NCI-H1436 (cell line): ENCODE measurements around the gene PLCL1.

Source experiments
- DNase-seq: peaks from one replicate; lab custom pipeline; 2025; lab: John Stamatoyannopoulos, UW

PLCL1 gene

GRCh38 chr2:198117406-198118041 is 313.1 kb downstream of the PLCL1 start:
- no peak for DNase-seq

GRCh38 chr2:198127627-198128026 is 323.2 kb downstream of the PLCL1 start:
- DNase-seq, result peak; percentile 24

DNA sequence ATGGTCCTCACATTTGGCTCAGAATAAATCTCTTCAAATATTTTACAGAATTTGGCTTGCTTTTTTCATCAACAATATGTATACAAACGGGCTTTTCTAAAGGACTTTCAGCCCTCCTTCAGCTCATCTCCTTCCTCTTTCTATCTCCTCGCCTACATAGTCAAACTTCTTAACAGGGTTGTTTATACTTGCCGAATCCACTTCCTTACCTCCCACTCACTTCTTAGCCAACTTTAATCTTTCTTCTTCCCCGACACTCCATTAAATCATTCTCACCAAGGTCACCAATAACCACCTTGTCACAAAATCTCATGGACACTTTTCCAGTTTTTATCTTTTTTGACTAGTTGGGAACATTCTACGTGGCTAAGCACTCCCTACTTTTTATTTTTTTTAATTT is 325.2 kb downstream of the PLCL1 start:
- DNase-seq, result no peak

GRCh38 chr2:198134293-198134955 is 330.0 kb downstream of the PLCL1 start:
- no peak for DNase-seq

GRCh38 chr2:198135481-198135934 is 331.1 kb downstream of the PLCL1 start:
- no peak for DNase-seq

- no peak for DNase-seq
These were observed 331.7 kb downstream of the PLCL1 start for GRCh38 chr2:198136142-198136541.

GRCh38 chr2:198137733-198138132 is 333.3 kb downstream of the PLCL1 start:
- no peak for DNase-seq

GRCh38 chr2:198141726-198142125 is 337.3 kb downstream of the PLCL1 start:
- DNase-seq, result no peak

GRCh38 chr2:198143156-198143555 is 338.8 kb downstream of the PLCL1 start:
- no peak for DNase-seq

DNA sequence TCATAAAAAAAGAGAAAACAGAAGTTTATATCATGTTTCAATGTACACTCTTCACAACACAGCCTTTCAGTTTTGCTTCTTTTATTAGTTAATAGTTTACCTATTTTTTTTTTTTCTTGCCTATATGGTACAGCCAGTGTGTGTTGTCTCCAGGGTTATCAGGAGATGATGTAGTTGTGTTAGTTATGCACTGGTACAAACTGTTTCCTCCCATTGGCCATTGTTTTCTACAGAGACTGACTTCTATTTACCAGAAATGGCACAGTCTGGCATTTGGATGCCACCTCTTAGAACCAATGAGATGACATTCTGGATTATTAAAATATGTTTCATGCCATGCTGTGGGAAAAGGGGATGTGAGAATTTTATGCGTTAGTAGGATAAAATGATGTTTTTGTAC is 339.4 kb downstream of the PLCL1 start:
- no peak for DNase-seq

DNA sequence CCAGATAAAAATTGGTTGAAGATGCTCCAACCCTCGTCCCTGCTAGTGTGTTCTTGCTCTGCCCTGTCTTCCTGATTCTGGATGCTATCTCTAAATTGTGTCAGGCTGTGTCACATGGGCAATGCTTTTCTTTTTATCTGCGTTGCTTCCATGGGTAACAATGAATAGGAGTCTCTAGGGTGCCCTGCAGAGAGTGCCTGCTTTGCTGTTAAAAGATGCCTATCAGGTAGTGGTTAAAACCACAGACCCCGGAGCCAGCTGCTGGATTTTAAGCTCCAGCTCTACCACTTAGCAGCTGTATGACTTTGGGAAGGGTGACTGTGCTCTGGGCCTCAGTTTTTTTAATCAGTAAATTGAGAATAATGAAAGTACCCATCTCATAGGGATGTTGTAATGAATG is 340.3 kb downstream of the PLCL1 start:
- no peak for DNase-seq

GRCh38 chr2:198146346-198146940 is 342.1 kb downstream of the PLCL1 start:
- DNase-seq, result no peak

GRCh38 chr2:198157314-198157713 is 352.9 kb downstream of the PLCL1 start:
- no peak for DNase-seq

- DNase-seq, result no peak
These were observed 356.8 kb downstream of the PLCL1 start for GRCh38 chr2:198161151-198161550.

- DNase-seq, result no peak
These were observed 357.9 kb downstream of the PLCL1 start for GRCh38 chr2:198162276-198162675.

DNA sequence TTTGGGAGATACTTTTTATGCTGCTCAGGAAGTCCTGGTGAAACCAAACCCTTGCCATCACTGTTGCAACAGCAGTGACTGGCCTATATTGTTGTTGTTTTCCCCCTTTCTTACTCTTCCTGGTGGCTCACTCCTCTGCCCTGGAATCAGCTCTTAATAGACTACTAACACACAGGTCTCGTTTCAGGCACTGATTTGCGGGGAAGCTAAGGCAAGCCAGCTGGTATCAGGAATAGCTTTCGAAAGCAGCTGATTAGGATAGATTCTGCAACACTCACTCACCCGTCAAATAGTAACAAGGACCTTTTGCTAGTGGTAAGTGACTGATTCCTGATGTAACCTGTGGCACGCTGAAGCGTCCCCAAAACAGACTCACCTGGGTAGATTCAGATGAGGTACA is 360.4 kb downstream of the PLCL1 start:
- DNase-seq, result no peak

- no peak for DNase-seq
These were observed 360.9 kb downstream of the PLCL1 start for GRCh38 chr2:198165289-198165688.

- DNase-seq, result no peak
These were observed 363.0 kb downstream of the PLCL1 start for GRCh38 chr2:198167346-198167745.

- no peak for DNase-seq
These were observed 364.3 kb downstream of the PLCL1 start for GRCh38 chr2:198168651-198169050.

- DNase-seq, result no peak
These were observed 368.8 kb downstream of the PLCL1 start for GRCh38 chr2:198173242-198173641.

DNA sequence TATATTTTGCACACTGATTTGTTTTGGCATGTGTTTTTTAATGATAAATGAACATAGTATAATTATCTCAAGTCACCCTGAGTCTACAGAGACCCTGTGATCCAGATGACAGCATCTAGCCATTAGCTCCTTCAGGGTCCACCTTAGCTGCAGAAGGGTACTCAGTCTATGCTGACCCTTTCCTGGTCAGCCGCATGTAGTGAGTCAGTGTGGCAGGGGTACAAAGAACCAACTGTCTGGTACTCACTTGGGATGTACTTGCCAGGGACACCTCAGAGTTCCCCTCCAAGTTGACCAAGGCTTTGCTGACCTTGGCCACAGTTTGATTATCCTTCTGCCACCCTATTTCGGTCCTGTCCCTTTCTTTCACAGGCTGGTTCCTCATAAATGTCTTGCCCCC is 369.5 kb downstream of the PLCL1 start:
- no peak for DNase-seq

GRCh38 chr2:198175271-198175670 is 370.9 kb downstream of the PLCL1 start:
- DNase-seq, result no peak

GRCh38 chr2:198177040-198177439 is 372.6 kb downstream of the PLCL1 start:
- no peak for DNase-seq

DNA sequence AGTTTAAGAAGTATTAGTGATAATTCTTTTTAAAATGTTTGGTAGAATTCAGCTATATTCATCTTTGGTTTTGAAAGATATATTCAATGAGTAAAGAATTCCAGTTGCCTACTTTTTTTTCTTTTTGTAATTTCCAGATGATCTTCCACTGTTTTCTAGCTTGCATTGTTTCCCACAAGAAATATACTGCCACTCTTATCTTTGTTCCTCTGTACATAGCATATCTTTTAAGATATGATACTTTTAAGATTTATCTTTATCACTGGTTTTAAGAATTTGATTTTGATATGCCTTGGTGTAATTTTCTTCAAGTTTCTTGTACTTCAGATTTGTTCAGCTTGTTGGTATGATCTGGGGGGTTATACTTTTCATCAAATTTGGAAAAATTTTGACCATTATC is 374.4 kb downstream of the PLCL1 start:
- no peak for DNase-seq
